Cortex of kidney (tissue), 1 donor: ENCODE data around the gene VAT1L.

Source experiments
- DNase-seq: peaks from one replicate; lab custom pipeline; 2025; lab: John Stamatoyannopoulos, UW

The VAT1L gene

GRCh38 chr16:77993111-77993985, 205.0 kb downstream of the VAT1L start:
- DNase-seq, result no peak

- DNase-seq, result no peak
Observed at GRCh38 chr16:77995843-77996455, 207.6 kb downstream of the VAT1L start.

- DNase-seq, result no peak
Observed at GRCh38 chr16:77998350-77999023, 210.1 kb downstream of the VAT1L start.

GRCh38 chr16:78001451-78002025, 213.2 kb downstream of the VAT1L start:
- no peak for DNase-seq

GRCh38 chr16:78002915-78003538, 214.7 kb downstream of the VAT1L start:
- no peak for DNase-seq

- no peak for DNase-seq
Observed at GRCh38 chr16:78004517-78004916, 216.2 kb downstream of the VAT1L start.

- DNase-seq, result no peak
Observed at GRCh38 chr16:78005881-78006280, 217.5 kb downstream of the VAT1L start.

GRCh38 chr16:78007121-78007520, 218.8 kb downstream of the VAT1L start:
- DNase-seq, result no peak

GRCh38 chr16:78022347-78023060, 234.1 kb downstream of the VAT1L start, which contains the start of gene CLEC3A:
TSS of gene CLEC3A (plus strand) at chr16:78022548. CDS start at chr16:78022627, 79 bp downstream.
- no peak for DNase-seq

- no peak for DNase-seq
Observed at GRCh38 chr16:78024159-78024558, 235.8 kb downstream of the VAT1L start.

GRCh38 chr16:78025631-78026030, 237.3 kb downstream of the VAT1L start:
- no peak for DNase-seq

- no peak for DNase-seq
Observed at GRCh38 chr16:78028018-78028417, 239.7 kb downstream of the VAT1L start.
